Testis (tissue), 2 donors: ENCODE results near the gene INPP5A.

Source experiments
- CTCF ChIP-seq, 3 experiments: fragments of 450-650 bp in 2 of 3; fragments of 200-600 bp in 1 of 3; sonication (generic) in 1 of 3; IDR thresholded peaks; one replicate each; pipeline ENCODE4 v1.5.1; 2016 to 2019; ENCODE audit warnings: antibody characterized with exemption in 3 of 3, mild to moderate bottlenecking in 2 of 3, moderate library complexity in 1 of 3
- POLR2A ChIP-seq: fragments of 450-650 bp; IDR thresholded peaks from one replicate; pipeline ENCODE4 v1.6.1; 2017; ENCODE audit warnings: antibody characterized with exemption, mild to moderate bottlenecking, moderate library complexity

- no peak for TF ChIP-seq CTCF (IDR thresholded peaks at IDR 0.05)
- no peak for TF ChIP-seq POLR2A
These were observed 18.0 kb upstream of the INPP5A start for GRCh38 chr10:132519382-132520176.
